Suprapubic skin (tissue), 4 donors: ENCODE data around the gene KCP.

Source experiments
- CTCF ChIP-seq, 2 donors: fragments of 200-600 bp in 1 of 2; fragments of 450-650 bp in 1 of 2; sonication (generic) in 1 of 2; IDR thresholded peaks; one replicate each; pipeline ENCODE4 v1.5.1; 2016 to 2019; ENCODE audit warnings: antibody characterized with exemption in 2 of 2, mild to moderate bottlenecking in 1 of 2, moderate library complexity in 1 of 2
- EP300 ChIP-seq: sonication (generic); formaldehyde crosslinking; IDR thresholded peaks from one replicate; pipeline ENCODE4 v1.6.1; 2017; ENCODE audit warnings: antibody characterized with exemption
- POLR2A ChIP-seq, 2 donors: fragments of 450-650 bp; IDR thresholded peaks; one replicate each; pipeline ENCODE4 v1.6.1; 2017; ENCODE audit warnings: antibody characterized with exemption in 2 of 2, mild to moderate bottlenecking in 2 of 2, moderate library complexity in 2 of 2
- POLR2AphosphoS5 ChIP-seq, 3 donors: sonication (generic); formaldehyde crosslinking; IDR thresholded peaks; one replicate each; pipeline ENCODE4 v1.6.1; 2017; ENCODE audit warnings: antibody characterized with exemption in 3 of 3

GRCh38 chr7:128867241-128867640 lies 43.3 kb downstream of the KCP start:
- TF ChIP-seq POLR2AphosphoS5 (IDR thresholded peaks at IDR 0.05) (no peak), EP300 (no peak), CTCF (IDR thresholded peaks at IDR 0.05) (no peak), POLR2A (IDR thresholded peaks at IDR 0.05) (no peak)
